ENCODE measurements around the gene IPO4. TPM values are rescaled to one million over a fixed set of nuclear protein-coding genes. Genes with fewer than 3 reads are reported as not detected.

Gene IPO4
- total RNA-seq, 2 experiments from 2014 or later: 98.4 to 102 TPM

- no peak overlapping the region for H3K4me3 Mint-ChIP-seq
- ChIA-PET POLR2A (interaction anchor here (1.1 to 2.4 kb wide), 4 partner anchors 22 to 76 kb away, joined by 3 to 17 read pairs (median 4); partner anchors contain the start of genes CHMP4A and LTB4R), CTCF (interaction anchor here (1.2 to 27.8 kb wide), 6 partner anchors 7 to 75 kb away, joined by 3 to 873 read pairs (median 13); partner anchors contain the start of genes CIDEB, DHRS1, IRF9 and LTB4R)
- DNase-seq (no peak), ATAC-seq (no peak)
- H3K4me1 Mint-ChIP-seq (ENCODE audit: low read depth): peaks cover 66% of the 10 kb centered on the region
- H3K9me3 Mint-ChIP-seq: no peaks in the 10 kb centered on the region
- H3K36me3 Mint-ChIP-seq (ENCODE audit: low read depth): peaks cover 56% of the 10 kb centered on the region
- no peaks in the 10 kb centered on the region for H3K27me3 Mint-ChIP-seq
- intact Hi-C loops (cut with micrococcal nuclease): no loop called here
- H3K27ac Mint-ChIP-seq: peak overlapping the region; percentile 65
- no peak for TF ChIP-seq CTCF (IDR thresholded peaks at IDR 0.05)
Observed at GRCh38 chr14:24235804-24236688, 47.4 kb upstream of the IPO4 start.

GRCh38 chr14:24234095-24235005 lies 45.7 kb upstream of the IPO4 start:
- intact Hi-C loops (cut with micrococcal nuclease): no loop called here
- no peak for TF ChIP-seq CTCF (IDR thresholded peaks at IDR 0.05)
- Mint-ChIP-seq H3K27me3 (no peaks in the 10 kb centered on the region), H3K9me3 (no peaks in the 10 kb centered on the region), H3K4me3 (peak overlapping the region; percentile 93), H3K36me3 (ENCODE audit: low read depth) (peaks cover 40% of the 10 kb centered on the region), H3K27ac (peak overlapping the region; percentile 23), H3K4me1 (ENCODE audit: low read depth) (peaks cover 52% of the 10 kb centered on the region)
- ATAC-seq (no peak), DNase-seq (no peak)
- ChIA-PET CTCF (interaction anchor here (0.8 to 27.8 kb wide), 9 partner anchors 8 to 99 kb away, joined by 3 to 873 read pairs (median 4); partner anchors contain the start of genes CIDEB, DHRS1, IRF9 and LTB4R), POLR2A (interaction anchor here (0.6 to 2.4 kb wide), 12 partner anchors 8 to 206 kb away, joined by 3 to 17 read pairs (median 3); partner anchors contain the start of genes CHMP4A, DHRS1, IRF9 and LTB4R)

GRCh38 chr14:24233538-24233866 lies 44.9 kb upstream of the IPO4 start:
- ChIA-PET POLR2A (interaction anchor here (0.6 to 2.3 kb wide), 8 partner anchors 8 to 206 kb away, joined by 3 to 15 read pairs (median 3); partner anchors contain the start of genes DHRS1, NOP9 and TINF2), CTCF (interaction anchor here (1.2 to 27.8 kb wide), 5 partner anchors 9 to 100 kb away, joined by 4 to 873 read pairs (median 18); partner anchors contain the start of genes CIDEB, DHRS1, IRF9 and LTB4R)
- ATAC-seq (no peak), DNase-seq (peak; percentile 35)
- Mint-ChIP-seq H3K9me3 (no peaks in the 10 kb centered on the region), H3K27ac (peak overlapping the region; percentile 96), H3K36me3 (ENCODE audit: low read depth) (peaks cover 35% of the 10 kb centered on the region), H3K4me1 (ENCODE audit: low read depth) (peaks cover 48% of the 10 kb centered on the region), H3K27me3 (no peaks in the 10 kb centered on the region), H3K4me3 (peak overlapping the region; percentile 93)
- TF ChIP-seq CTCF (IDR thresholded peaks at IDR 0.05): no peak
- intact Hi-C loops (cut with micrococcal nuclease): no loop called here

GRCh38 chr14:24232645-24233537 lies 44.3 kb upstream of the IPO4 start, which contains the start of gene GMPR2:
Gene GMPR2, plus strand, starts transcription at chr14:24232929. Its CDS starts 325 bp downstream, at chr14:24233254.
- POLR2A ChIA-PET: interaction anchor here (0.7 to 2.3 kb wide), 13 partner anchors 9 to 119 kb away, joined by 3 to 15 read pairs (median 4); partner anchors contain the start of genes CHMP4A, CIDEB, DHRS1 and IRF9
- Mint-ChIP-seq H3K4me1 (ENCODE audit: low read depth) (peaks cover 42% of the 10 kb centered on the region), H3K27ac (peak within 1 kb of the TSS; percentile 96)

More at GRCh38 chr14:24232645-24233537, 44.3 kb upstream of the IPO4 start, which contains the start of gene GMPR2:
- peaks cover 33% of the 10 kb centered on the region for H3K36me3 Mint-ChIP-seq (ENCODE audit: low read depth)
- H3K4me3 Mint-ChIP-seq: peak within 1 kb of the TSS; percentile 93
- H3K9me3 Mint-ChIP-seq: no peaks in the 10 kb centered on the region
- no peak for TF ChIP-seq CTCF (IDR thresholded peaks at IDR 0.05)
- CTCF ChIA-PET: interaction anchor here (1.2 to 27.8 kb wide), 5 partner anchors 10 to 100 kb away, joined by 4 to 873 read pairs (median 18); partner anchors contain the start of genes CIDEB, DHRS1, IRF9 and LTB4R
- intact Hi-C loops (cut with micrococcal nuclease): no loop called here
- peak; percentile 57 for ATAC-seq
- no peaks in the 10 kb centered on the region for H3K27me3 Mint-ChIP-seq
- DNase-seq: peak; percentile 33

Data from activated CD8-positive, alpha-beta T cell treated with anti-CD3 and anti-CD28 coated beads for 36 hours (primary cell).